ENCODE results near the gene TMEM140. TPM values are rescaled to one million over a fixed set of nuclear protein-coding genes. Genes with fewer than 3 reads are reported as not detected.
"Not testable (repeated sequence)": the region's sequence is repeated elsewhere in the genome, so short reads cannot be mapped to it uniquely, and the experiment has no call there.

Gene TMEM140
- total RNA-seq, 1 donor from 2014 or later = 0.41 TPM

GRCh38 chr7:135211946-135212685 lies 64.2 kb downstream of the TMEM140 start:
- FAIRE-seq = not testable (repeated sequence)

GRCh38 chr7:135213831-135214230 lies 66.0 kb downstream of the TMEM140 start:
- FAIRE-seq (no peak), DNase-seq (ENCODE audit: low spot score in 2 of 2) (no peak)

More at GRCh38 chr7:135211946-135212685, 64.2 kb downstream of the TMEM140 start:
- DNase-seq (ENCODE audit: low spot score in 2 of 2) = not testable (repeated sequence)

- no peak for FAIRE-seq
Measured at GRCh38 chr7:135215180-135215579, 67.3 kb downstream of the TMEM140 start.

GRCh38 chr7:135215698-135216097 lies 67.8 kb downstream of the TMEM140 start:
- DNase-seq (ENCODE audit: low spot score in 2 of 2) (no peak), FAIRE-seq (no peak)

More at GRCh38 chr7:135215180-135215579, 67.3 kb downstream of the TMEM140 start:
- no peak for DNase-seq (ENCODE audit: low spot score in 2 of 2)

Small RNA genes within 50 kb of the gene (small RNA-seq; reads per million reads assigned to genes)
- gene MIR6509 = not detected

Other genes with a start within 250 kb of the TMEM140 start
- 8.2 TPM for gene AGBL3, start 161.6 kb upstream of the TMEM140 start, total RNA-seq
- 9.8 TPM for gene CYREN, start 22.6 kb downstream of the TMEM140 start, total RNA-seq
- 8.2 TPM for gene WDR91, start 63.5 kb downstream of the TMEM140 start, total RNA-seq
- gene STRA8, start 85.8 kb downstream of the TMEM140 start, total RNA-seq = not detected